ENCODE data around the gene CNOT2.
A peak's percentile ranks its signal among the peaks of the same experiment; 100 is the strongest.

Gene CNOT2

GRCh38 chr12:70242695-70243509 lies at the start of gene CNOT2:
Gene CNOT2, plus strand, starts transcription at chr12:70243433. Its CDS starts 34,794 bp downstream, at chr12:70278227.
- Histone ChIP-seq H3K4me3 (ENCODE audit: low read length) (peak within 1 kb of the TSS; percentile 99), H3K36me3 (ENCODE audit: insufficient read depth, low read length) (peaks cover 20% of the 10 kb centered on the region), H3K9me3 (ENCODE audit: low read length) (no peaks in the 10 kb centered on the region), H3K4me1 (ENCODE audit: insufficient read depth, low read length) (peaks cover 25% of the 10 kb centered on the region), H2AFZ (ENCODE audit: low read depth, low read length) (peak within 1 kb of the TSS; percentile 66), H3K27me3 (ENCODE audit: insufficient read depth, low read length) (no peaks in the 10 kb centered on the region)

GRCh38 chr12:70194076-70194475 lies 49.2 kb upstream of the CNOT2 start:
- no peaks in the 10 kb centered on the region for H3K9me3 ChIP-seq (ENCODE audit: low read length)
- no peak overlapping the region for H2AFZ ChIP-seq (ENCODE audit: low read depth, low read length)
- H3K27me3 ChIP-seq (ENCODE audit: insufficient read depth, low read length) = no peaks in the 10 kb centered on the region
- H3K36me3 ChIP-seq (ENCODE audit: insufficient read depth, low read length) = no peaks in the 10 kb centered on the region
- peaks cover 23% of the 10 kb centered on the region for H3K4me1 ChIP-seq (ENCODE audit: insufficient read depth, low read length)
- no peak overlapping the region for H3K4me3 ChIP-seq (ENCODE audit: low read length)

GRCh38 chr12:70196811-70197281 lies 46.4 kb upstream of the CNOT2 start:
- Histone ChIP-seq H3K27me3 (ENCODE audit: insufficient read depth, low read length) (no peaks in the 10 kb centered on the region), H3K36me3 (ENCODE audit: insufficient read depth, low read length) (no peaks in the 10 kb centered on the region), H3K9me3 (ENCODE audit: low read length) (no peaks in the 10 kb centered on the region), H3K4me1 (ENCODE audit: insufficient read depth, low read length) (peaks cover 23% of the 10 kb centered on the region), H3K4me3 (ENCODE audit: low read length) (no peak overlapping the region), H2AFZ (ENCODE audit: low read depth, low read length) (no peak overlapping the region)

- no peaks in the 10 kb centered on the region for H3K27me3 ChIP-seq (ENCODE audit: insufficient read depth, low read length)
- H3K4me3 ChIP-seq (ENCODE audit: low read length) = no peak overlapping the region
- H3K9me3 ChIP-seq (ENCODE audit: low read length) = no peaks in the 10 kb centered on the region
Measured at GRCh38 chr12:70197345-70197744, 45.9 kb upstream of the CNOT2 start.

GRCh38 chr12:70213707-70214106 lies 29.5 kb upstream of the CNOT2 start:
- Histone ChIP-seq H3K4me1 (ENCODE audit: insufficient read depth, low read length) (no peaks in the 10 kb centered on the region), H2AFZ (ENCODE audit: low read depth, low read length) (no peak overlapping the region), H3K4me3 (ENCODE audit: low read length) (no peak overlapping the region), H3K36me3 (ENCODE audit: insufficient read depth, low read length) (no peaks in the 10 kb centered on the region), H3K9me3 (ENCODE audit: low read length) (peaks cover 11% of the 10 kb centered on the region), H3K27me3 (ENCODE audit: insufficient read depth, low read length) (no peaks in the 10 kb centered on the region)

More at GRCh38 chr12:70197345-70197744, 45.9 kb upstream of the CNOT2 start:
- no peak overlapping the region for H2AFZ ChIP-seq (ENCODE audit: low read depth, low read length)
- H3K4me1 ChIP-seq (ENCODE audit: insufficient read depth, low read length) = peaks cover 23% of the 10 kb centered on the region
- no peaks in the 10 kb centered on the region for H3K36me3 ChIP-seq (ENCODE audit: insufficient read depth, low read length)

- no peaks in the 10 kb centered on the region for H3K27me3 ChIP-seq (ENCODE audit: insufficient read depth, low read length)
- H2AFZ ChIP-seq (ENCODE audit: low read depth, low read length) = no peak overlapping the region
- peaks cover 11% of the 10 kb centered on the region for H3K9me3 ChIP-seq (ENCODE audit: low read length)
- H3K36me3 ChIP-seq (ENCODE audit: insufficient read depth, low read length) = no peaks in the 10 kb centered on the region
- no peak overlapping the region for H3K4me3 ChIP-seq (ENCODE audit: low read length)
- no peaks in the 10 kb centered on the region for H3K4me1 ChIP-seq (ENCODE audit: insufficient read depth, low read length)
Measured at GRCh38 chr12:70214972-70215617, 28.1 kb upstream of the CNOT2 start.

GRCh38 chr12:70217416-70217815 lies 25.8 kb upstream of the CNOT2 start:
- H3K36me3 ChIP-seq (ENCODE audit: insufficient read depth, low read length) = no peaks in the 10 kb centered on the region
- peaks cover 9% of the 10 kb centered on the region for H3K9me3 ChIP-seq (ENCODE audit: low read length)
- no peaks in the 10 kb centered on the region for H3K27me3 ChIP-seq (ENCODE audit: insufficient read depth, low read length)
- H3K4me3 ChIP-seq (ENCODE audit: low read length) = no peak overlapping the region
- no peaks in the 10 kb centered on the region for H3K4me1 ChIP-seq (ENCODE audit: insufficient read depth, low read length)
- no peak overlapping the region for H2AFZ ChIP-seq (ENCODE audit: low read depth, low read length)

- no peak overlapping the region for H2AFZ ChIP-seq (ENCODE audit: low read depth, low read length)
- no peak overlapping the region for H3K4me3 ChIP-seq (ENCODE audit: low read length)
- H3K27me3 ChIP-seq (ENCODE audit: insufficient read depth, low read length) = no peaks in the 10 kb centered on the region
- no peaks in the 10 kb centered on the region for H3K36me3 ChIP-seq (ENCODE audit: insufficient read depth, low read length)
- H3K4me1 ChIP-seq (ENCODE audit: insufficient read depth, low read length) = no peaks in the 10 kb centered on the region
- no peaks in the 10 kb centered on the region for H3K9me3 ChIP-seq (ENCODE audit: low read length)
Measured at GRCh38 chr12:70221626-70222025, 21.6 kb upstream of the CNOT2 start.

GRCh38 chr12:70227911-70228310 lies 15.3 kb upstream of the CNOT2 start:
- no peak overlapping the region for H2AFZ ChIP-seq (ENCODE audit: low read depth, low read length)
- no peaks in the 10 kb centered on the region for H3K27me3 ChIP-seq (ENCODE audit: insufficient read depth, low read length)
- H3K4me3 ChIP-seq (ENCODE audit: low read length) = no peak overlapping the region
- H3K9me3 ChIP-seq (ENCODE audit: low read length) = no peaks in the 10 kb centered on the region
- no peaks in the 10 kb centered on the region for H3K4me1 ChIP-seq (ENCODE audit: insufficient read depth, low read length)
- H3K36me3 ChIP-seq (ENCODE audit: insufficient read depth, low read length) = no peaks in the 10 kb centered on the region

- no peak overlapping the region for H3K4me3 ChIP-seq (ENCODE audit: low read length)
- H2AFZ ChIP-seq (ENCODE audit: low read depth, low read length) = no peak overlapping the region
- H3K36me3 ChIP-seq (ENCODE audit: insufficient read depth, low read length) = no peaks in the 10 kb centered on the region
- no peaks in the 10 kb centered on the region for H3K9me3 ChIP-seq (ENCODE audit: low read length)
- no peaks in the 10 kb centered on the region for H3K4me1 ChIP-seq (ENCODE audit: insufficient read depth, low read length)
- no peaks in the 10 kb centered on the region for H3K27me3 ChIP-seq (ENCODE audit: insufficient read depth, low read length)
Measured at GRCh38 chr12:70230934-70231606, 12.2 kb upstream of the CNOT2 start.

GRCh38 chr12:70236990-70237389 lies 6.2 kb upstream of the CNOT2 start:
- Histone ChIP-seq H3K27me3 (ENCODE audit: insufficient read depth, low read length) (no peaks in the 10 kb centered on the region), H3K9me3 (ENCODE audit: low read length) (no peaks in the 10 kb centered on the region), H3K4me3 (ENCODE audit: low read length) (no peak overlapping the region), H2AFZ (ENCODE audit: low read depth, low read length) (no peak overlapping the region), H3K36me3 (ENCODE audit: insufficient read depth, low read length) (peaks cover 16% of the 10 kb centered on the region), H3K4me1 (ENCODE audit: insufficient read depth, low read length) (peaks cover 10% of the 10 kb centered on the region)

- no peak overlapping the region for H2AFZ ChIP-seq (ENCODE audit: low read depth, low read length)
- no peaks in the 10 kb centered on the region for H3K27me3 ChIP-seq (ENCODE audit: insufficient read depth, low read length)
- peaks cover 16% of the 10 kb centered on the region for H3K36me3 ChIP-seq (ENCODE audit: insufficient read depth, low read length)
- H3K4me1 ChIP-seq (ENCODE audit: insufficient read depth, low read length) = peaks cover 24% of the 10 kb centered on the region
- no peaks in the 10 kb centered on the region for H3K9me3 ChIP-seq (ENCODE audit: low read length)
- H3K4me3 ChIP-seq (ENCODE audit: low read length) = no peak overlapping the region
Measured at GRCh38 chr12:70240673-70241072, 2.6 kb upstream of the CNOT2 start.

GRCh38 chr12:70241845-70242244 lies 1.4 kb upstream of the CNOT2 start:
- Histone ChIP-seq H3K4me3 (ENCODE audit: low read length) (peak overlapping the region; percentile 99), H3K36me3 (ENCODE audit: insufficient read depth, low read length) (peaks cover 16% of the 10 kb centered on the region)

More at GRCh38 chr12:70241845-70242244, 1.4 kb upstream of the CNOT2 start:
- no peaks in the 10 kb centered on the region for H3K9me3 ChIP-seq (ENCODE audit: low read length)
- peak overlapping the region; percentile 66 for H2AFZ ChIP-seq (ENCODE audit: low read depth, low read length)
- H3K4me1 ChIP-seq (ENCODE audit: insufficient read depth, low read length) = peaks cover 30% of the 10 kb centered on the region
- no peaks in the 10 kb centered on the region for H3K27me3 ChIP-seq (ENCODE audit: insufficient read depth, low read length)

Data from neuron (in vitro differentiated cells).